Thyroid gland (tissue), 4 donors: Measurements from ENCODE around the gene NCS1. TPM values are rescaled to one million over a fixed set of nuclear protein-coding genes. Genes with fewer than 3 reads are reported as not detected.

ENCODE experiments used
- DNase-seq, 2 donors: peaks; one replicate each; pipeline ENCODE4 v3.0.0-alpha.2; 2019
- H3K27ac ChIP-seq, 3 donors: fragments of 200-600 bp; sonication (generic); 1 replicate in 2 of 3; 2 replicates in 1 of 3; pipeline ENCODE4 v1.5.1; 2016 to 2019; ENCODE audit warnings: mild to moderate bottlenecking in 1 of 3, moderate library complexity in 1 of 3
- H3K27me3 ChIP-seq: fragments of 200-600 bp; sonication (generic); one replicate; pipeline ENCODE4 v1.5.1; 2019
- H3K36me3 ChIP-seq, 2 donors: fragments of 200-600 bp; sonication (generic); one replicate each; pipeline ENCODE4 v1.5.1; 2016 to 2019
- H3K4me1 ChIP-seq, 2 donors: fragments of 200-600 bp; sonication (generic); one replicate each; pipeline ENCODE4 v1.5.1; 2017 to 2019
- H3K4me3 ChIP-seq, 3 donors: fragments of 200-600 bp; sonication (generic); replicated peaks in 1 of 3; 1 replicate in 2 of 3; 2 replicates in 1 of 3; pipeline ENCODE4 v1.5.1; 2016; ENCODE audit warnings: mild to moderate bottlenecking in 1 of 3
- H3K9me3 ChIP-seq: fragments of 200-600 bp; sonication (generic); one replicate; pipeline ENCODE4 v1.5.1; 2017
- CTCF ChIP-seq, 6 experiments: fragments of 200-600 bp in 3 of 6; fragments of 450-650 bp in 3 of 6; sonication (generic) in 3 of 6; IDR thresholded peaks; one replicate each; pipeline ENCODE4 v1.5.1; 2016 to 2019; ENCODE audit warnings: antibody characterized with exemption in 6 of 6, mild to moderate bottlenecking in 2 of 6, inconsistent platforms in 1 of 6, moderate library complexity in 1 of 6
- POLR2A ChIP-seq, 2 donors: fragments of 450-650 bp; IDR thresholded peaks; one replicate each; pipeline ENCODE4 v1.6.1; 2017; ENCODE audit warnings: antibody characterized with exemption in 2 of 2, mild to moderate bottlenecking in 2 of 2, moderate library complexity in 1 of 2
- WGBS, 2 donors: methylation state at CpG; one replicate each; pipeline ENCODE4 v1.1.5; 2017; 5-methylcytosine and 5-hydroxymethylcytosine counted together
- intact Hi-C: fragments of 100-400 bp; cut with DNase I; formaldehyde crosslinking; loops from one replicate; pipeline ENCODE4 v1.15.1; 2023
- total RNA-seq, 4 donors: library from RNA; depleted of rRNA; stranded (reverse); fragments of >200 nt; gene quantifications; one replicate each; pipeline ENCODE4 v1.2.3, GENCODE V29; 2016

Gene NCS1
- total RNA-seq, 4 donors from 2014 or later: 31.0 to 85.4 (median 61.2) TPM

GRCh38 chr9:130207241-130207992 lies 35.2 kb downstream of the NCS1 start:
- DNase-seq: no peak
- WGBS, 2 donors: 85 to 95% methylated on average over 11 of the region's 17 CpGs
- H3K4me1 ChIP-seq: peaks cover 58 to 67% of the 10 kb centered on the region in 2 donors
- no peak for TF ChIP-seq CTCF (IDR thresholded peaks at IDR 0.05)
- no peak overlapping the region for H3K4me3 ChIP-seq
- H3K27ac ChIP-seq: peak overlapping the region in 2 of 3 donors; percentile 42 to 98
- no peaks in the 10 kb centered on the region for H3K27me3 ChIP-seq
- intact Hi-C loops: no loop called here
- no peaks in the 10 kb centered on the region for H3K36me3 ChIP-seq
- no peaks in the 10 kb centered on the region for H3K9me3 ChIP-seq

- Histone ChIP-seq H3K4me1 (peaks cover 63 to 73% of the 10 kb centered on the region in 2 donors), H3K36me3 (no peaks in the 10 kb centered on the region), H3K27ac (peak overlapping the region in 2 of 3 donors; percentile 75 to 98), H3K27me3 (no peaks in the 10 kb centered on the region), H3K9me3 (no peaks in the 10 kb centered on the region), H3K4me3 (no peak overlapping the region)
- intact Hi-C loops: no loop called here
- TF ChIP-seq CTCF (IDR thresholded peaks at IDR 0.05) (no peak), POLR2A (IDR thresholded peaks at IDR 0.05) (no peak)
- no peak for DNase-seq
- WGBS, 2 donors: 77 to 81% methylated on average over 25 to 26 of the region's 26 CpGs
Measured at GRCh38 chr9:130208600-130209347, 36.6 kb downstream of the NCS1 start.

GRCh38 chr9:130209422-130209821 lies 37.2 kb downstream of the NCS1 start:
- Histone ChIP-seq H3K4me3 (no peak overlapping the region), H3K27me3 (no peaks in the 10 kb centered on the region), H3K4me1 (peaks cover 66 to 77% of the 10 kb centered on the region in 2 donors), H3K27ac (peak overlapping the region; percentile 59 to 98 (median 75)), H3K36me3 (no peaks in the 10 kb centered on the region), H3K9me3 (no peaks in the 10 kb centered on the region)
- 39 to 44% methylated on average over 14 of the region's 14 CpGs for WGBS, 2 donors
- DNase-seq: peak; percentile 64 to 65
- no peak for TF ChIP-seq POLR2A (IDR thresholded peaks at IDR 0.05)
- no peak for TF ChIP-seq CTCF (IDR thresholded peaks at IDR 0.05)
- intact Hi-C loops: no loop called here

GRCh38 chr9:130211548-130212226 lies 39.5 kb downstream of the NCS1 start:
- Histone ChIP-seq H3K36me3 (no peaks in the 10 kb centered on the region), H3K27ac (peak overlapping the region; percentile 60 to 74 (median 66)), H3K4me3 (no peak overlapping the region), H3K4me1 (peaks cover 57 to 73% of the 10 kb centered on the region in 2 donors), H3K9me3 (no peaks in the 10 kb centered on the region), H3K27me3 (no peaks in the 10 kb centered on the region)
- DNase-seq: no peak
- intact Hi-C loops: no loop called here
- WGBS, 2 donors: 80% methylated on average over 17 to 18 of the region's 20 CpGs
- TF ChIP-seq CTCF (IDR thresholded peaks at IDR 0.05): no peak
